Amniotic epithelial cell (primary cell): ENCODE measurements around the gene GPRASP2.
A peak's percentile ranks its signal among the peaks of the same experiment; 100 is the strongest.
"Not testable (repeated sequence)": the region's sequence is repeated elsewhere in the genome, so short reads cannot be mapped to it uniquely, and the experiment has no call there.

ENCODE experiments used
- DNase-seq: peaks from one replicate; pipeline ENCODE4 v3.0.0-alpha.2; 2010; ENCODE audit warnings: low read depth

Gene GPRASP2

GRCh38 chrX:102712216-102712966 is at the start of gene GPRASP2:
GPRASP2 (plus strand) TSS chrX:102712448; CDS start chrX:102714870, 2,422 bp downstream.
- DNase-seq, result peak; percentile 3

- DNase-seq, result not testable (repeated sequence)
Measured at GRCh38 chrX:102663820-102664219, 48.4 kb upstream of the GPRASP2 start.

- not testable (repeated sequence) for DNase-seq
Measured at GRCh38 chrX:102667034-102667433, 45.2 kb upstream of the GPRASP2 start.

DNA sequence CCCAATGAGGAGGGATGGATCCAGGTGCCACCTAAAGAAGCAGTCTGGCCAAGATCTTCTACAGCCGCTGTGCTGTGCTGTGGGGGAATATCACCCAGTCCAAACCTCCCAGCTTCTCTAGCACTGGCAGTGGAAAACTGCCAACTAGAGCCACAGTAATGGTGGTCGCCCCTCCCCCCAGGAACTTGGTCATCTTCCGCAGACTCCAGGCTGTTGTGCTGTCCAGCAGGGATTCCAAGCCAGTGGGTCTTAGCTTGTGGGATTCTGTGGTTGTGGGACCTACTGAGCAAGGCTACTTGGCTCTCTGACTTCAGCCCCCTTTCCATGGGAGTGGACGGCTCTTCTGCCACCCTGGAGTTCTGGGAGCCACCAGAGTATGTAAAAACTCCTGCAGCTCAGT is 42.7 kb upstream of the GPRASP2 start:
- peak; percentile 3 for DNase-seq

DNA sequence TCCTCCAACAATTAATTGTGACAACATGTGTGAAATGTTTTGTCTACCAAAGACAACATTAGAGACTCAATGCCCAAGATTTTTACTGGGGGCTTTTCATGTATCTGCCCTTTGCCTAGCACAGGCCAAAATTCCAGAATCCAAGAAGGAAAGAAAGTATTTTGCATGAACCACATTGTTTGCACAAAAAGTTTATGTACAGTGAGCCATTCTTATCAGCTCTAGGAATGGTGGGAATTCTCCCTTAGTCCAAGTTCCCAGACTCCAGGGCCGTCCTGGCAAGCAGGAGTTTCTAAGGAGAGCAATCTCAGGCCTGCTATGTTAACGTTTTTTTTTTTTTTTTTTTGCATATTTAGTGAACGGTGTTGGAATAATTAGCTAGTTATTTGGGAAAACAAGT is 39.4 kb upstream of the GPRASP2 start:
- DNase-seq, result peak; percentile 67

GRCh38 chrX:102677479-102677878 is 34.8 kb upstream of the GPRASP2 start:
- not testable (repeated sequence) for DNase-seq

DNA sequence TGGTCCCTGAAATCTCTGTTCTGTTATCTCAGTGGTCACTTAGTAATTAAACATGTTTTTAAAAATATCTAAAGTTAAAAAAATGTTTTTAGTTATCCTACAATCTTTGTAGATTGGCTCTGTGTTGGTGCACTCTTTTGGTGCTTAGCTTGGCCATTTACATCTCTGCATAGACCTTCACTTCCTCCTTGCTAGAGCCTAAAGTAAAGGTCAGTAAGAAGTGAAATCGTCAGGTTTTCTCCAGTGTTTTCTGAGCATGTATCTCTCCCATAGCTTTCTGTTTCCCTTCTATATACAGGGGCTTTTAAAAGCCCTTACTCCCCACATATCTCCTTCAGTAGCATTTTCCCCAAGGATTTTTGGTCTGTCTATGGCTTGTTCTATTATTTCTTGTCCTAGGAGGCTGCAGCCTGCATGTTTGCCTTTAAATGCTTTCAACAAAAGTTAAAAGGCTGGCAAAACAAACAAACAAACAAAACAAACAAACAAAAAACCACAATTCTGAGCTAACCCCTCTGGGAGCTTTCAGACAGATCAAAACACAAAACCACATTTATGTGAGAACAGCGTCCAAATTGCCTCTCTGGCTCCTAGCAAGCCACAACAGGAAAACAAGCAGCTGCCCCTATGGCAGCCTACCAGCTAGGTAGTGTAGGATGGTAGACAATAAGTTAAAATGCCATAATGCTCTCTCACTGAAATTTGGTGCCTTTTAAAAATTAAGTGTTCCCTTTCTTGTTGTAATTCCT is 27.3 kb upstream of the GPRASP2 start:
- no peak for DNase-seq

- no peak for DNase-seq
Measured at GRCh38 chrX:102694749-102695148, 17.5 kb upstream of the GPRASP2 start.

DNA sequence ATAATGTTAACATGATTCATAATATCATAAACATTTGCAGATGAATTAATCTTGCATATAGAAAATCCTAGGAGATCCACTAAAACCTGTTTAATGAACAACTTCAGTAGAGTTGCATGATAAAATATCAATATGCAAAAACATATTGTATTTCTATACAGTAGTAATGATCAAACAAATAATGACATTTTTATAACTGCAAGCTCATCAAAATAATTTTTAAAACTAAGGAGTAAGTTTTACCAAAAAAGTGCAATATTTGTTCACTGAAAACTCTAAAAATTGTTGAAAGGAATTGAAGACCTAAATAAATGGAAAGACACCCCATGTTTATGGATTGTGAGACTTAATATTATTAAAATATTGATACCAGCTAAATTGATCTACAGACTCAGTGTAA is 15.9 kb upstream of the GPRASP2 start:
- DNase-seq, result no peak

GRCh38 chrX:102697494-102697893 is 14.8 kb upstream of the GPRASP2 start:
- peak; percentile 28 for DNase-seq

- DNase-seq, result no peak
Measured at GRCh38 chrX:102708900-102709299, 3.3 kb upstream of the GPRASP2 start.

- no peak for DNase-seq
Measured at GRCh38 chrX:102711872-102712215, 404 bp upstream of the GPRASP2 start.

GRCh38 chrX:102712981-102713625 is 855 bp downstream of the GPRASP2 start:
- peak; percentile 59 for DNase-seq

- DNase-seq, result no peak
Measured at GRCh38 chrX:102714994-102715393, 2.7 kb downstream of the GPRASP2 start.

- DNase-seq, result no peak
Measured at GRCh38 chrX:102715967-102716366, 3.7 kb downstream of the GPRASP2 start.

DNA sequence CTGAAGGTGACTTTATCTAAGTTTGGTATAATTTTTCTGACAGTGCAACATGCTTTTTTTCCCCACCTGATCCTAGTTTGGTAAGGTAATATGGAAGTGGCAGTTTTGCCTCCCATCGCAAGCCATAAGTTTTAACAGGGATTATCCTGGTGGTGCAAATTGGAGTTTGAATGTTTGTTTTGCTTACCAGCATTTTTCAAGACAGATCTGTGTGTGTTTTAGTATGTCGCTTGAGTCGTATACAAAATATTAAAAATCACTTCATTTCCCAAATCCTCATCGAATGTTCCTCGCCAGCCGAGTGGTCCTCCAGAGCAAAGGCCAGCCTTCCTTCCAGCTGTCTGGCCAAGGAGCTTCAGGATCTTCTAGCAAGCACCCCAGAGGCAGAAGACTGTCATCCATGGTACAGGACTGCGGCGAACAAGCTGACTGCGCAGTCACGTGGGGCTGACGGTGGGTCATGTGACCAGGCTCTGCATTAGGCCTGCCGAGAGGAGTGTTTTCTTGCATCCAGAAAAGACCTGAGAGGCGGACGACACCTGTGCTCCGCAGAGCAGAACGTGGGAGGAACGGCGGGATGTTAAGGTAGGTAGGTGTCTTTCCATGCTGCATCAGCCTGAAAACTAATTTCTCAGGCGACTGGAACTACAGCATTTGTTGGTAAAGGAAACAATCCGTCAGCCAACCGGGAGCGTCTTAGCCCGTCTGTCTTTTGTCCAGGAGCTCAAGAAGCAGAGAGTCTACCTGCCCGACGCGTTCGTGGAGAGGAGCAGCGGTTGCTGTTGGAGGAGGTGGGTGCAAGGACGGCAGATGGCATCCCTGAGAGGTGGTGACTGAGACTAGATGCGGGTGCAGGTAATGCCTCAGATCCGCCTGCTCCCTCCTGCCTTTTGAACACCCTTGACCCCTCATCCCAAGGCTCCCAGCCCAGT is 8.3 kb downstream of the GPRASP2 start, which contains the start of gene GPRASP3:
TSS of gene GPRASP3 (plus strand) at position 507 of the 932 bp plus-strand sequence. CDS start 28,253 bp downstream, outside the sequence.
- DNase-seq, result peak; percentile 72

GRCh38 chrX:102721169-102721506 is 8.9 kb downstream of the GPRASP2 start:
- not testable (repeated sequence) for DNase-seq

DNA sequence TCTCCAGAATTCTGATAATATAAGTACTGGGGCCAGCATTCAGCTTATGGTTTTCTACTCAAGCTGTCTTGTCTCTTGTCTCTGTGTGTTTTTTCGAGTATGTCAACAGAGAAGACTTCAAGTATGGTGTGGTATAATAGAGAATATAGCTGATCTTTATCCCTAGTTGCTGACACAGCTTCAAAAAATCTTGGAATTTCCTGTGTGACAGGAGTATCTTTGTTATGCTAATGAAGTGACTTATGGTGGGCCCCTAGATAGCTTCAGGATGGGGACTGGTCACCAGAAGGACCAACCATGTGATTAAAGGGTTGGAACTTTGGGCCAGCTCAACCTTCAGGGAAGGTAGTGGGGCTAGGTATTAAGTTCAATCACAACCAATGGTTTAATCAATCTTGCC is 11.2 kb downstream of the GPRASP2 start:
- DNase-seq, result no peak

- no peak for DNase-seq
Measured at GRCh38 chrX:102727761-102728160, 15.5 kb downstream of the GPRASP2 start.

GRCh38 chrX:102728646-102729045 is 16.4 kb downstream of the GPRASP2 start:
- DNase-seq, result no peak

DNA sequence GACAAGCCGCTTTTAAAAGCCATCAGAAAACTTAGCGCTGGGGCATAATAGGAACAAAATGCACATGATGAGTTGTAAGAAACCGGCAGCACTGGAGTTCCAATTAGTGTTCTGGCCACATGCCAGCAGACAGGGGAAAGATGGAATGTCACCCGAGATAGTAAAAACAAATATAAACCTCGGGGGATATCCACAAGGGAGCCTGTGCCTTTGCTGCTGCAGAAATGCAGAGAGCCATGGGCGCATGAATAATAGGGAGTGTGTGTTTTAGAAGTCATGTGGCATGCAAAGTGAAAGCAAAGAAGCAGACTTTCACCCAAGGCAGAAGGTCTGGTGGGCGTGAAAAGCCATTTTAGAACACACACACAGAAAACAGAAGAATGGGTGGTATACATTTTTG is 27.4 kb downstream of the GPRASP2 start:
- no peak for DNase-seq

DNA sequence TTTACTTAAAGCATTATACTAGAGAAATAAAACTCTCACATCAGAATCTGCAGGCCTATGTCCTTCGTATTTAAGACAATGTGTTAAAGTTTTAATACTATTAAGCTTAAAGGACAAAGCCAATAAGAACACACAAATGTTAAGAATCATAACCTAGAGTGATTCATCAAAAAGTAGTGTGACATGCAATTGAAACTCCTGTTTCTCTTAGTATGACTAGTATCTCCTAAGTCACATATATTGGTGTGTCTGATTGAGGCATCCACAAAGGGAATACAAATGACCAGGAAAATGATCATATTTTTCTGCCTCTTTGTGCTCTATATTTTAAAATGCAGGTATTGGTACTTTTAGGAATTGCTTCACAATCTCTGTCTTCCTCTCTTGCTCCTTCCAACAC is 32.1 kb downstream of the GPRASP2 start:
- DNase-seq, result no peak
